Thoracic aorta (tissue), 2 donors: ENCODE measurements around the gene CLSTN2. TPM values are rescaled to one million over a fixed set of nuclear protein-coding genes. Genes with fewer than 3 reads are reported as not detected.

Experiments
- ATAC-seq: fragments of 150-250 bp; one replicate; pipeline ENCODE4 v1.8.0; 2017; ENCODE audit warnings: low read depth; ENCODE audit not compliant: insufficient number of reproducible peaks, low FRiP score
- DNase-seq: peaks from one replicate; pipeline ENCODE4 v3.0.0-alpha.2; 2020; ENCODE audit warnings: low spot score
- H3K27ac ChIP-seq, 2 donors: fragments of 200-600 bp; sonication (generic); 1 replicate in 1 of 2; 2 replicates in 1 of 2; pipeline ENCODE4 v1.5.1; 2016; ENCODE audit warnings: mild to moderate bottlenecking in 2 of 2, moderate library complexity in 2 of 2
- H3K27me3 ChIP-seq: fragments of 200-600 bp; sonication (generic); replicated peaks from 2 replicates; pipeline ENCODE4 v1.6.0; 2016; ENCODE audit warnings: mild to moderate bottlenecking; ENCODE audit not compliant: insufficient read depth
- H3K36me3 ChIP-seq: fragments of 200-600 bp; sonication (generic); one replicate; pipeline ENCODE4 v1.5.1; 2016
- H3K4me1 ChIP-seq, 2 donors: fragments of 200-600 bp; sonication (generic); 1 replicate in 1 of 2; 2 replicates in 1 of 2; pipeline versions ENCODE4 v1.5.1 to v1.6.0; 2016; ENCODE audit warnings: low read depth in 2 of 2, mild to moderate bottlenecking in 1 of 2; ENCODE audit not compliant: control insufficient read depth in 1 of 2
- H3K4me3 ChIP-seq: fragments of 200-600 bp; sonication (generic); 2 replicates; pipeline ENCODE4 v1.5.1; 2016; ENCODE audit warnings: mild to moderate bottlenecking
- H3K9me3 ChIP-seq: fragments of 200-600 bp; sonication (generic); 2 replicates; pipeline ENCODE4 v1.5.1; 2016
- CTCF ChIP-seq: fragments of 200-600 bp; sonication (generic); IDR thresholded peaks from one replicate; pipeline ENCODE4 v1.5.1; 2019; ENCODE audit warnings: antibody characterized with exemption
- total RNA-seq, 2 donors: library from RNA; depleted of rRNA; stranded (reverse); fragments of >200 nt; gene quantifications; one replicate each; pipeline versions ENCODE4 v1.1.0 to v1.2.3, GENCODE V29; 2016

CLSTN2 gene
- total RNA-seq, 2 donors from 2014 or later: 7.6 to 15.7 TPM

- no peaks in the 10 kb centered on the region for H3K36me3 ChIP-seq
- H3K27me3 ChIP-seq: no peaks in the 10 kb centered on the region
- no peak for ATAC-seq
- H3K9me3 ChIP-seq: no peaks in the 10 kb centered on the region
- no peak overlapping the region for H3K27ac ChIP-seq
- no peaks in the 10 kb centered on the region for H3K4me1 ChIP-seq
- TF ChIP-seq CTCF: no peak
- no peak for DNase-seq
- no peak overlapping the region for H3K4me3 ChIP-seq
These were observed 165.5 kb downstream of the CLSTN2 start for GRCh38 chr3:140100479-140100878.

- no peaks in the 10 kb centered on the region for H3K27me3 ChIP-seq
- no peaks in the 10 kb centered on the region for H3K36me3 ChIP-seq
- TF ChIP-seq CTCF: no peak
- H3K4me3 ChIP-seq: no peak overlapping the region
- H3K27ac ChIP-seq: no peak overlapping the region
- DNase-seq: no peak
- H3K9me3 ChIP-seq: no peaks in the 10 kb centered on the region
- no peaks in the 10 kb centered on the region for H3K4me1 ChIP-seq
- no peak for ATAC-seq
These were observed 168.2 kb downstream of the CLSTN2 start for GRCh38 chr3:140103166-140103565.

GRCh38 chr3:140103986-140104645 lies 169.1 kb downstream of the CLSTN2 start:
- no peaks in the 10 kb centered on the region for H3K36me3 ChIP-seq
- no peak overlapping the region for H3K4me3 ChIP-seq
- ATAC-seq: no peak
- TF ChIP-seq CTCF: no peak
- H3K27ac ChIP-seq: no peak overlapping the region
- no peaks in the 10 kb centered on the region for H3K4me1 ChIP-seq
- no peaks in the 10 kb centered on the region for H3K27me3 ChIP-seq
- no peaks in the 10 kb centered on the region for H3K9me3 ChIP-seq
- no peak for DNase-seq

GRCh38 chr3:140113996-140114788 lies 179.2 kb downstream of the CLSTN2 start:
- ATAC-seq (no peak), DNase-seq (no peak)
- Histone ChIP-seq H3K27me3 (no peaks in the 10 kb centered on the region), H3K27ac (no peak overlapping the region), H3K36me3 (no peaks in the 10 kb centered on the region), H3K4me1 (peaks cover 0 to 6% of the 10 kb centered on the region in 2 donors), H3K4me3 (no peak overlapping the region), H3K9me3 (no peaks in the 10 kb centered on the region)
- TF ChIP-seq CTCF: no peak

- H3K4me1 ChIP-seq: peaks cover 0 to 4% of the 10 kb centered on the region in 2 donors
- no peak overlapping the region for H3K4me3 ChIP-seq
- TF ChIP-seq CTCF: no peak
- no peaks in the 10 kb centered on the region for H3K36me3 ChIP-seq
- ATAC-seq (no peak), DNase-seq (no peak)
- no peaks in the 10 kb centered on the region for H3K27me3 ChIP-seq
- H3K27ac ChIP-seq: no peak overlapping the region
- H3K9me3 ChIP-seq: no peaks in the 10 kb centered on the region
These were observed 179.8 kb downstream of the CLSTN2 start for GRCh38 chr3:140114789-140115080.
